ENCODE data around the gene WWC2.

Gene WWC2

DNA sequence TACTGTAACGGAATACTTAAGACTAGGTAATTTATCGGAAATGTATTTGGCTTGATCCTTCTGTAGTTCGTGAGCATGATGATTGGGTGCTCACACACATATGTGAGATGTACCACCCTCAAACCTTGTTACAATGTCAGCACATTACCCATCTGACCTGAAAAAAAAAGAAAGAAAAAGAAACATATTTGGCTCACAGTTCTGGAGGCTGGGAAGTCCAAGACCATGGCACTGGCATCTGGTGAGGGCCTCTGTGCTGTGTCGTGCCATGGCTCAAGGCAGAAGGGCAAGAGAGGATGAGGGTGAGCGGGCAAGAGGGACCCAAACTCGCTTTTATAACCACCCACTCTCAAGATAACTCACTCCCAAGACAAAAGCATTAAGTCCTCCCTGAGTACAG is 230.2 kb downstream of the WWC2 start:
- H3K4me3 ChIP-seq (ENCODE audit: low read depth, low read length), result no peak overlapping the region
- TF ChIP-seq, protein P1, sequence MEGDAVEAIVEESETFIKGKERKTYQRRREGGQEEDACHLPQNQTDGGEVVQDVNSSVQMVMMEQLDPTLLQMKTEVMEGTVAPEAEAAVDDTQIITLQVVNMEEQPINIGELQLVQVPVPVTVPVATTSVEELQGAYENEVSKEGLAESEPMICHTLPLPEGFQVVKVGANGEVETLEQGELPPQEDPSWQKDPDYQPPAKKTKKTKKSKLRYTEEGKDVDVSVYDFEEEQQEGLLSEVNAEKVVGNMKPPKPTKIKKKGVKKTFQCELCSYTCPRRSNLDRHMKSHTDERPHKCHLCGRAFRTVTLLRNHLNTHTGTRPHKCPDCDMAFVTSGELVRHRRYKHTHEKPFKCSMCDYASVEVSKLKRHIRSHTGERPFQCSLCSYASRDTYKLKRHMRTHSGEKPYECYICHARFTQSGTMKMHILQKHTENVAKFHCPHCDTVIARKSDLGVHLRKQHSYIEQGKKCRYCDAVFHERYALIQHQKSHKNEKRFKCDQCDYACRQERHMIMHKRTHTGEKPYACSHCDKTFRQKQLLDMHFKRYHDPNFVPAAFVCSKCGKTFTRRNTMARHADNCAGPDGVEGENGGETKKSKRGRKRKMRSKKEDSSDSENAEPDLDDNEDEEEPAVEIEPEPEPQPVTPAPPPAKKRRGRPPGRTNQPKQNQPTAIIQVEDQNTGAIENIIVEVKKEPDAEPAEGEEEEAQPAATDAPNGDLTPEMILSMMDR (IDR thresholded peaks at IDR 0.05; ENCODE audit: borderline replicate concordance, insufficient read depth, low read depth, low read length), result no peak

DNA sequence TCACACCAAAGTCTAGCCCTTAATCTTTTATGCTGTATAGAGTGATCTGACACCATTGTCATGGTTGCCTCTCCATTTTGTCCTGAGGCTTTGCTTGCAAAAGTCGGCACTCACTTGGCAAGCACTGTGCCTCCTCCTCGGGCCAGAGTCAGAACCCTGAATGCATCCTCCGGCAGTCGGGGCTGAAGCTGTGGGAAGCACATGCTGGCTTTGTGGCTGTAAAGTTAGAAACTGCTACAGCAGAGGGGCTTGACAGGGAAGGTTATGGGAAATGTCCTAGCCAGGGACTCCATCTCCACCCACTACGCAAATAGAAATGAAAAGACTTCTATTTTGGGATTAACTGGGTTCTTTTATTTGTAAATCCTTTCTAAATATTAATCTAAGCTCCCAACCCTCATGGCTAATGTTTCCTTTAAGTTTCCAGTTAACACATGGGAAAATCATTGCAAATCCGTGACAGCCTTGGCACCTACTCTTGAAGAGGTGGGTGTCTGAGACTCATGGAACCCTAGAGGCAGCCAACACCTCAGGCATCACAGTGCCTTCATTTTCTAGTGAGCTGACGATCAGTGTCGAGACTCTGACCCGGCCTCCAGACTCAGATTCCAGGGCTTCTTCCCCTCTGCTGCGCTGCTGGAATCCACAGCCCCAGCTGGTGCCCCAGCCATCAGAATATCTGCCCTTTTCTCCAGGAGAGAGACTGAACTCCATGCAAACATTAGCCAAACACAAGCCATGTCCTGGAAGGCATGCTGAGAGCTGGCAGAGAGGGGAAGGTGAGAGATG is 231.1 kb downstream of the WWC2 start:
- H3K4me3 ChIP-seq (ENCODE audit: low read depth, low read length), result no peak overlapping the region
- TF ChIP-seq, protein P1 (IDR thresholded peaks at IDR 0.05; ENCODE audit: borderline replicate concordance, insufficient read depth, low read depth, low read length), result no peak

DNA sequence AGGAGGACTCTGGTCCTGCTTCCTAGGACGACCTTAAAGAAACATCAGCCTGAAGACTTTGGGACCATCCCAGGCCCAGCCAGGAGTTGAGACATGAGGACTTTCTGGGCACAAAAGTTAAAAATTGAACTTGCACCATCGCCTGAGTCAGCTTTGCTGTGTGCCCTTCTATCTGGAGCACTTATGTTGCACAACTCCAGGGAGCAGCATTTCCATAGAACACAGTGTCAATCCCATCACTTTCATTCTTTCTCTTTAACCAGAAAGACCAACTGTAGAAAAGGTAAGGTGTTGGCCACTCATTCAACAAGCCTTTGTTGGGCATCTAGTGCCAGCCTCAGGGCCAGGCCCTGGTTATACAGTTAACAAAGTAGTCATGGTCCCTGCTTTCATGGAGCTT is 231.8 kb downstream of the WWC2 start:
- TF ChIP-seq, protein P1 (IDR thresholded peaks at IDR 0.05; ENCODE audit: borderline replicate concordance, insufficient read depth, low read depth, low read length), result no peak
- H3K4me3 ChIP-seq (ENCODE audit: low read depth, low read length), result no peak overlapping the region

DNA sequence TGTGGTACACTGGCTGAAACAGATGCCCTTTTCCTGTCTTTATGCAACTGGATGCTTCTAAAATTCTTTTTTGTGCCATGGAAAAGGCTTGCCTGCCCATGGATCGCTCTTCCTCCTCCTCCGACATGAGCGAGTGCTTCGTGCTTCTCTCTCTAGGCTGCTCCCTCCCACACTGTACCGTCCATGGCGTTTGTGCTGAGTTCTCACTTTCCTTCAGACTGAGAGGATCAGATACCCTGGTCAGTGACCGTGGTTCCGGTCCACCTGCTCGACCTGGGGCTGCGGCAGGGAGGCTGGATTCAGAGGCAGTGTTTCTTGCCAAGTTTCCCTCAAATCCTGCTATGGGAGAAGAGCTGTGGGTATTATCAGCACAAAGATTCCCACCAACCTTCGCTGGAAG is 233.4 kb downstream of the WWC2 start:
- H3K4me3 ChIP-seq (ENCODE audit: low read depth, low read length), result no peak overlapping the region
- TF ChIP-seq, protein P1 (IDR thresholded peaks at IDR 0.05; ENCODE audit: borderline replicate concordance, insufficient read depth, low read depth, low read length), result no peak

DNA sequence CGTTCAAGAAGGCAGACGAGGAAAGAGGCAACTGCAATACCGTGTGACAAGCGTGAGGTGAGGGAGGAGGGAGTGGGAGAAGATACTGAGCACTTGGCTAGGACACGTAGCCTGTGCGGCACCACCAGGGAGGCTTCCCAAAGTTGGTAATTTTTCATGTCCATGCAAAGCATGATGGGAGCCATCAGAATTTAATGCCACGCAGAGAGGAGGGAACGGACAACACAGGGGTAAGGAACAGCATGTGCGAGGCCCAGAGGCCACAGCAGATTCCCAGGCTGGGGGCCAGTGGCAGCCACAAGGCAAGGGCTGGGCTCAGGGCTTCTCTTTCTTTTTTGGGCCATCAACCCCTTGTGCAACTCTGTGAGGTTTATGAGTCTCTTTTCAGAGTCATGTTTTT is 234.1 kb downstream of the WWC2 start:
- TF ChIP-seq, protein P1 (IDR thresholded peaks at IDR 0.05; ENCODE audit: borderline replicate concordance, insufficient read depth, low read depth, low read length), result no peak
- no peak overlapping the region for H3K4me3 ChIP-seq (ENCODE audit: low read depth, low read length)

DNA sequence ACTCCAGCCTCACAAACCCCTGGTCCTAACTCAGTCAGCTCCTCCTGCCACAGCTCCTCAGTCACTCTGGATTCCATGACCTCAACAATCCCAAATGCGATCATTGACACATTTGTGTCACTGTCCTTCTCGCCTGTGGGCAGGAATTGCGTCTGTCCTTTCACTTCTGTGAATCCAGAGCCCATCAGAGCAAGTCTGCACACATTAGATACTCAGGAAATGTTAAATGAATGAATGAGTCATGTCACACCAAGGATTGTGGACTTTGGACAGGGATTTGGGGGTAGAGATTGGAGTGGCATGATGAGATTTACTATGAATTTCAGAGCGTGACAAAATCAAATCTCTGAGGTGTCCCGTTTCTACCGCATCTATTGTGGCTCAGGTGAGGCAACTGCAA is 234.9 kb downstream of the WWC2 start:
- TF ChIP-seq, protein P1 (IDR thresholded peaks at IDR 0.05; ENCODE audit: borderline replicate concordance, insufficient read depth, low read depth, low read length), result no peak

DNA sequence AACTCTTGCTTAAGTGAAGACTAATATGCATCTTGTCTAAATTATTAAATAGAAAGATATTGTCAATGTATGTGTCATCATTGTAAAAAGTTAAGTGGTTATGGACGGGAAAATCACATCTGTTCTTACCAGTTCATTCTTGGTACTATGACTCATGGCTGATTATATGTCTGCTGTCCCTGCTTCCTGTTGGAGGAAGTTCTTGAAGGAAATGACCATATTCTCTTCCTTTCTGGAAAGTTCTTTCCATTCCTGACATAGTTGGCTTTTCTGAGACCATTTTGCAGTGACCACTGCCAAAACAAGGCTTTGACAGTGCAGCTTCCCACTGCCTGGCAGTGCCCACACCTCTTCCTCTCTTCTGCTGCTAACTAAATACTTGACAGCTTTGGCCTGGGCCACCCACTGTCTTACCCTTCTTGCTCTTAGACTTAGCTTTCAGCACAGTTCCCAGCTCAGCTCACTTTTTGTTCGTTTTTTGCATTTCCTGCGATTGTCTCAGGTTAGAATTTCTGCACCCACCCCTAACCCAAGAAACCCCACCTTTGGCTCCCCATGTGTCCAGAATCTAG is 236.4 kb downstream of the WWC2 start:
- H3K4me3 ChIP-seq (ENCODE audit: low read depth, low read length), result no peak overlapping the region
- TF ChIP-seq, protein P1 (IDR thresholded peaks at IDR 0.05; ENCODE audit: borderline replicate concordance, insufficient read depth, low read depth, low read length), result no peak

More for the DNA sequence above, 234.9 kb downstream of the WWC2 start:
- H3K4me3 ChIP-seq (ENCODE audit: low read depth, low read length), result no peak overlapping the region

Measured in GM12875 (cell line).